ENCODE data around the gene DENND4C.
"Not testable (repeated sequence)": the region's sequence is repeated elsewhere in the genome, so short reads cannot be mapped to it uniquely, and the experiment has no call there.

DNA sequence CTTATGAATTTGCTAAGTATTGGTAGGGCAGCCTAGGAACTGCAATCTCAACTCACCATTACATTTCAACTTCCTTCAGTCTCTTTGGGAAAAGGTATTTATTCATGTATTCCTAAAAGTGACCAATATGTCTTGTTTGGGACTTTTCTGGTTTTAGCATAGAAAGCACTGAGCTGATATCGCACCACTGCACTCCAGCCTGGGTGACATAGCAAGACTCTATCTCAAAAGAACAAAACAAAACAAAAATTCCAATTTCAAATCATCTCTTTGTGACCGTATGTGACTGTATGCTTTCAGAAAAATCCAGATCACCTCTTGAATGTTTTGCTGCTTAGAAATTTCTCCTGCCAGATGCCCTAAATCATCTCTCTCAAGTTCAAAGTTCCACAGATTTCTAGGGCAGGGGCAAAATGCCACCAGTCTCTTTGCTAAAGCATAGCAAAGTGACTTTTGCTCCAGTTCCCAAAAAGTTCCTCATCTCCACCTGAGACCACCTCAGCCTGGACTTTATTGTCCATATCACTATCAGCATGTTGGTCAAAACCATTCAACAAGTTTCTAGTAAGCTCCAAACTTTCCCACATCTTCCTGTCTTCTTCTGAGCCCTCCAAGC is 37.0 kb upstream of the DENND4C start:
- TF ChIP-seq, protein P1, sequence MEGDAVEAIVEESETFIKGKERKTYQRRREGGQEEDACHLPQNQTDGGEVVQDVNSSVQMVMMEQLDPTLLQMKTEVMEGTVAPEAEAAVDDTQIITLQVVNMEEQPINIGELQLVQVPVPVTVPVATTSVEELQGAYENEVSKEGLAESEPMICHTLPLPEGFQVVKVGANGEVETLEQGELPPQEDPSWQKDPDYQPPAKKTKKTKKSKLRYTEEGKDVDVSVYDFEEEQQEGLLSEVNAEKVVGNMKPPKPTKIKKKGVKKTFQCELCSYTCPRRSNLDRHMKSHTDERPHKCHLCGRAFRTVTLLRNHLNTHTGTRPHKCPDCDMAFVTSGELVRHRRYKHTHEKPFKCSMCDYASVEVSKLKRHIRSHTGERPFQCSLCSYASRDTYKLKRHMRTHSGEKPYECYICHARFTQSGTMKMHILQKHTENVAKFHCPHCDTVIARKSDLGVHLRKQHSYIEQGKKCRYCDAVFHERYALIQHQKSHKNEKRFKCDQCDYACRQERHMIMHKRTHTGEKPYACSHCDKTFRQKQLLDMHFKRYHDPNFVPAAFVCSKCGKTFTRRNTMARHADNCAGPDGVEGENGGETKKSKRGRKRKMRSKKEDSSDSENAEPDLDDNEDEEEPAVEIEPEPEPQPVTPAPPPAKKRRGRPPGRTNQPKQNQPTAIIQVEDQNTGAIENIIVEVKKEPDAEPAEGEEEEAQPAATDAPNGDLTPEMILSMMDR (conservative IDR thresholded peaks at IDR 0.05; ENCODE audit: low read depth, low read length) = not testable (repeated sequence)
- not testable (repeated sequence) for TF ChIP-seq MXI1 (IDR thresholded peaks at IDR 0.05; ENCODE audit: borderline replicate concordance, low read depth, low read length); SMC3 (IDR thresholded peaks at IDR 0.05; ENCODE audit: low read depth, low read length); RFX5 (IDR thresholded peaks at IDR 0.05; ENCODE audit: low read depth, low read length); ELK1 (IDR thresholded peaks at IDR 0.05; ENCODE audit: borderline replicate concordance, low read depth, low read length); RAD21 (IDR thresholded peaks at IDR 0.05; ENCODE audit: low read length); POLR2A (IDR thresholded peaks at IDR 0.05; ENCODE audit: low read depth, low read length); CEBPB (IDR thresholded peaks at IDR 0.05; ENCODE audit: low read depth, low read length)

All from IMR-90 (cell line).